ENCODE measurements around the gene EIF3CL. TPM values are rescaled to one million over a fixed set of nuclear protein-coding genes. Genes with fewer than 3 reads are reported as not detected.
"Not testable (repeated sequence)": the region's sequence is repeated elsewhere in the genome, so short reads cannot be mapped to it uniquely, and the experiment has no call there.

Gene EIF3CL, protein sequence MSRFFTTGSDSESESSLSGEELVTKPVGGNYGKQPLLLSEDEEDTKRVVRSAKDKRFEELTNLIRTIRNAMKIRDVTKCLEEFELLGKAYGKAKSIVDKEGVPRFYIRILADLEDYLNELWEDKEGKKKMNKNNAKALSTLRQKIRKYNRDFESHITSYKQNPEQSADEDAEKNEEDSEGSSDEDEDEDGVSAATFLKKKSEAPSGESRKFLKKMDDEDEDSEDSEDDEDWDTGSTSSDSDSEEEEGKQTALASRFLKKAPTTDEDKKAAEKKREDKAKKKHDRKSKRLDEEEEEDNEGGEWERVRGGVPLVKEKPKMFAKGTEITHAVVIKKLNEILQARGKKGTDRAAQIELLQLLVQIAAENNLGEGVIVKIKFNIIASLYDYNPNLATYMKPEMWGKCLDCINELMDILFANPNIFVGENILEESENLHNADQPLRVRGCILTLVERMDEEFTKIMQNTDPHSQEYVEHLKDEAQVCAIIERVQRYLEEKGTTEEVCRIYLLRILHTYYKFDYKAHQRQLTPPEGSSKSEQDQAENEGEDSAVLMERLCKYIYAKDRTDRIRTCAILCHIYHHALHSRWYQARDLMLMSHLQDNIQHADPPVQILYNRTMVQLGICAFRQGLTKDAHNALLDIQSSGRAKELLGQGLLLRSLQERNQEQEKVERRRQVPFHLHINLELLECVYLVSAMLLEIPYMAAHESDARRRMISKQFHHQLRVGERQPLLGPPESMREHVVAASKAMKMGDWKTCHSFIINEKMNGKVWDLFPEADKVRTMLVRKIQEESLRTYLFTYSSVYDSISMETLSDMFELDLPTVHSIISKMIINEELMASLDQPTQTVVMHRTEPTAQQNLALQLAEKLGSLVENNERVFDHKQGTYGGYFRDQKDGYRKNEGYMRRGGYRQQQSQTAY
- total RNA-seq, result 100 to 1,000 TPM in 7 of 8 experiments, 10 to 100 TPM in 1; 64.2 to 235 (median 149) TPM

DNA sequence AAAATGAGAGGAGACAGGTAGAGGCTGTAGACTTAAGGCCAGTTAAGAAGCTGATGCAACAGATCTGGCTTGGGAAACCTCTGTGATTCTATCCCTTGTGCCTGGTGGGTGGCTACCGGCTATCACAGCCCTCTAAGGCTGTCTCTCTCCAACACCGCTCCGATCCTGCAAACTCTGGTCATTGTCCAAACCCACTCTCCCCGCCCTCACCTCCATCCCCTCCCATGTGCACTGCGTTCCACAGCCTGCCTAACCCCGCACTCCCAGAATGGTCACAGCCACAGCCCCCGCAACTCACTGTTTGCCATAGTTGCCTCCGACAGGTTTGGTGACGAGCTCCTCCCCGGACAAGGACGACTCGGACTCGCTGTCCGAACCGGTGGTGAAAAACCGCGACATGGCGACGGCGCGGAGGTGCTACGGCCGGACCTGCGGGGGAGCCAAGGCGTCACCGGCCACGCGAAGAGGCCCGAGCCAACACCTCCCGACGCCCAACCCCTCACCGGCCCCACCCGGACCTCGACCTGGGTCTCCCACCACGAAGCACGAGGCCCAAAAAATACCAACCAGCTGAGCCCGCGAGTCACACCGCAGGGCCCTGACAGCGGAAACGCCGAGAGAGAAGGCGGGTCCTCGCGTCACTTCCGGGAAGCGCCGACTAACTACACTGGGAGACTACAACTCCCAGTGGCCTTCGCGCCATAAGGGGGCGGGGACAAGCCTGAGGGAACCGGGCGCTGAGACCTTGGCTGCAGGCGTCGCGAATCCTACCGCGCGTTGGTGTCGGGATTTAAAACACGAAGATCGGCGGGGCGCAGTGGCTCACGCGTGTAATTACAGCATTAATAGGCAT is at the start of gene EIF3CL:
Gene EIF3CL (minus strand): TSS at position 622 of the 853 bp plus-strand sequence. CDS start 223 bp downstream, at position 399.
- H3K4me3 ChIP-seq; in situ Hi-C loops (cut with MboI; ENCODE audit: low pct_unique_long_range_greater_than_20kb in 2 of 9, low sequenced_read_pairs in 9 of 9, unreplicated experiment in 9 of 9); H3K27ac ChIP-seq; H3K4me1 ChIP-seq (replicated peaks in 1 of 2): not testable (repeated sequence)
- WGBS, 10 experiments, result no CpG with 5 or more reads among the region's 66 CpGs
- peak; percentile 99 to 100 (median 99) for ATAC-seq (replicated peaks in 6 of 8)

DNA sequence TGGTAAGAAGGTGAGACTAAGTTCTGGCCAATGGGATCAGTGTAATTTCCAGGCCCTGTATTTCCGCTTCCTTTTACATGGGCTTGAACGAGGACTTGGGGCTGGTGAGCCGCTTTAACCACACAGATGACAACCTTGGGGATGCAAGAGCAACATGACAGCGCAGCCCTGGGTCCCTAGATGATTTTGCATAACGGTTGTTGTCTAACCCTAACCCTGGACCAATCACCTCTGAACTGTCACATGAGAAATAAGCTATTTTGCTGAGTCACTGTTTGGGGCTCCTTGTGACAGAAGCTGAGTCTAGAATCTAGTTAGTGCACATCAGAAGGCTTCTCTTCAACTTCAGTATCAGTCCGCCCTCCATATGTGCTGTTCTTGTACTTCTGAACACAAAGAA is 43.4 kb upstream of the EIF3CL start:
- H3K4me3 ChIP-seq; in situ Hi-C loops (cut with MboI; ENCODE audit: low pct_unique_long_range_greater_than_20kb in 2 of 9, low sequenced_read_pairs in 9 of 9, unreplicated experiment in 9 of 9); ATAC-seq (replicated peaks in 6 of 8); H3K4me1 ChIP-seq (replicated peaks in 1 of 2); H3K27ac ChIP-seq: not testable (repeated sequence)
- no CpG with 5 or more reads among the region's 6 CpGs for WGBS, 10 experiments

DNA sequence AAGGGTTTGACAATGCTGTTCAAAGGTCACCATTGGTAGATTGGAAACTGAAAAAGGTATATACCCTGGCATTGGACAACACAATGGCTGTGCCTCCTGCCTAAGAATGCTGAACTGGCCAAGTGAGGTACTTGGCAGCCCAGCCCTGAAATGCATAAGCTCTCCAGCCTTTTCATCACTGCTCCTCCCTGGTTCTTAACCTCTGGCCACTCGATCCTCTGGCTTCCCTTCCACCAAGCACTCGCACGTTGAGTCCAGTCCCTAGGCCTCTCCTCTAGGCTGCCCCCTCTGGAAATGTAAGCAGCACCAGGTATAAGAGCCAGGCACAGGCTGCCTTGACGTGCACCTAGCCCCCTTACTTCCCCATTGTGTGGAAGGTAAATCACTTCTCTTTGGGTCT is 42.7 kb upstream of the EIF3CL start:
- H3K27ac ChIP-seq; in situ Hi-C loops (cut with MboI; ENCODE audit: low pct_unique_long_range_greater_than_20kb in 2 of 9, low sequenced_read_pairs in 9 of 9, unreplicated experiment in 9 of 9); H3K4me3 ChIP-seq; H3K4me1 ChIP-seq (replicated peaks in 1 of 2): not testable (repeated sequence)
- WGBS, 10 experiments, result no CpG with 5 or more reads among the region's 4 CpGs
- peak in 2 of 8 experiments; percentile 49 to 65 for ATAC-seq (replicated peaks in 6 of 8)

DNA sequence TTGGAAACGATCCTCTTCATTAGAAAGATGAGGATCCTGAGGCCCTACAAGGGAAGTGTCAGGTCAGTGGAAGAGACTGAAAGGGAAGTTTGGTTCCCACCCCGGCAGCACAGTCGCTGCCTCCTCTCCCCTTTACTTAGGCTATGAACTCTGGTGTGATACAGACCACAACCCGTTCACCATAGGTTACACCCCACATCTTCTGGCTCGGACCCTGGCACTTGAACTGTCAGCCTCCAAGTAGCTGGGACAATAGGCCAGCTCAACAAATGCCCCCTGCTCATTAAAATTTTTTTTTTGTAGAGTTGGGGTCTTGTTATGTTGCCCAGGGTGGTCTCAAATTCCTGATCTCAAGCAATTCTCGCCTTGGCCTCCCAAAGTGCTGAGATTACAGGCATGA is 40.3 kb upstream of the EIF3CL start:
- no CpG with 5 or more reads among the region's 6 CpGs for WGBS, 10 experiments
- not testable (repeated sequence) for ATAC-seq (replicated peaks in 6 of 8)

DNA sequence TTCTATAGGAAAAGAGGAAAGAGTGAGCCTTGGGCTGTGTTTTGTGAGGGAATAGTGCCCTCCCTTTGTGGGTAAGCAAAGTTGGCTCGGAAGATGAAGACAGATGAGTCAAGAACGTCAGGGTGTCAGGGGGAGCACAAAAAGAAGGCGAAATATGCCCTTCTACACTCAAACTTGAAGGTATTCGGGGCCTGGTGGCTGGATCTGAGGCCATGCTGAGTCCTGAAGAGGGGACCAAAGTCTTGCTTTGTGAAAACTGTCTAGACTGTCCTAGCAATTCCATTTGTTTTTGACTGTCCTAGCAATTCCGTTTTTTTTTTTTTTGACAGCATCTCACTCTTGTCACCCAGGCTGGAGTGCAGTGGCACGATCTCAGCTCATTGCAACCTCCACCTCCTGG is 35.3 kb upstream of the EIF3CL start:
- in situ Hi-C loops (cut with MboI; ENCODE audit: low pct_unique_long_range_greater_than_20kb in 2 of 9, low sequenced_read_pairs in 9 of 9, unreplicated experiment in 9 of 9); ATAC-seq (replicated peaks in 6 of 8); H3K4me3 ChIP-seq; H3K27ac ChIP-seq; H3K4me1 ChIP-seq (replicated peaks in 1 of 2): not testable (repeated sequence)
- no CpG with 5 or more reads among the region's 6 CpGs for WGBS, 10 experiments

More for the DNA sequence above, 40.3 kb upstream of the EIF3CL start:
- H3K4me3 ChIP-seq; in situ Hi-C loops (cut with MboI; ENCODE audit: low pct_unique_long_range_greater_than_20kb in 2 of 9, low sequenced_read_pairs in 9 of 9, unreplicated experiment in 9 of 9); H3K4me1 ChIP-seq (replicated peaks in 1 of 2); H3K27ac ChIP-seq: not testable (repeated sequence)

DNA sequence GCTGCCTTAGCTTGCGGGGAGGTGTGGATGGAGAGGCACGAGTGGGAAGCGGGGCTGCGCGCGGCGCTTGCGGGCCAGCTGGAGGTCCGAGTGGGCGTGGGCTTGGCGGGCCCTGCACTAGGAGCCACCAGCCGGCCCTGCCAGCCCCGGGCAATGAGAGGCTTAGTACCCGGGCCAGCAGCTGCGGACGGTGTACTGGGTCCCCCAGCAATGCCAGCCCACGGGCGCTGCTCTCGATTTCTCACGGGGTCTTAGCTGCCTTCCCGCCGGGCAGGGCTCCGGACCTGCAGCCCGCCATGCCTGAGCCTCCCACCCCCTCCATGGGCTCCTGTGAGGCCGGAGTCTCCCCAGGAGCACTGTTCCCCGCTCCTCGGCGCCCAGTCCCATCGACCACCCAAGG is 31.7 kb upstream of the EIF3CL start:
- H3K4me3 ChIP-seq; H3K4me1 ChIP-seq (replicated peaks in 1 of 2); H3K27ac ChIP-seq; in situ Hi-C loops (cut with MboI; ENCODE audit: low pct_unique_long_range_greater_than_20kb in 2 of 9, low sequenced_read_pairs in 9 of 9, unreplicated experiment in 9 of 9); ATAC-seq (replicated peaks in 6 of 8): not testable (repeated sequence)
- no CpG with 5 or more reads among the region's 29 CpGs for WGBS, 10 experiments

DNA sequence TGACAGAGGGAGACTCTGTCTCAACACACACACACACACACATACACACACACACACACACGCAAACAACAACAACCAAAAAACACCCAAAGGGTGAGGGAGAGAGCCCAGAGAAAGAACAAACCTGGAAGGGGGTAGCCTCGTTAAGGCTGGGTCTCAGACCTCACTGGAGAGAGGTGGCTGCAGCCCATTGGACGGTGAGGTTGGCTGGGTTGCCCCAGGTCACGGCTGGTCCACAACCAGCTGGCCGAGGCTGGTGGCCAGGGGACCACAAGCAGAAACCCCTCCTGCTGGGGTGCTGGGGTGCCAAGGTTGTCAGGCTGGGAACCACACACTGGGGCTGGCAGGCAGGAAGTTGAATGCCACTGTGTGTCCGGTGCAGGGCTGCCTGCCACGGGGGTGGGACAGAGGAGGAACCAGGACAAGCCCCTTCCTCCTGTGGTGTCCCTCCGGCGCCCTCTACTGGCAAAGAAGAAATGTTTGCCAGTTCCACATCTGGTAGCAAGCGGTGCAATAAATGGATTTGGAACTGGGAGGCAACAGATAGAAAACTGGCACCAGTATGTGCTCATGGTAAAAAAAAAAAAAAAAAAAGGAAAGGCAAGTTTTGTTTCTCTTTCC is 22.5 kb upstream of the EIF3CL start:
- in situ Hi-C loops (cut with MboI; ENCODE audit: low pct_unique_long_range_greater_than_20kb in 2 of 9, low sequenced_read_pairs in 9 of 9, unreplicated experiment in 9 of 9); H3K4me3 ChIP-seq; H3K4me1 ChIP-seq (replicated peaks in 1 of 2); H3K27ac ChIP-seq: not testable (repeated sequence)
- peak; percentile 94 to 100 (median 98) for ATAC-seq (replicated peaks in 6 of 8)
- no CpG with 5 or more reads among the region's 10 CpGs for WGBS, 10 experiments

DNA sequence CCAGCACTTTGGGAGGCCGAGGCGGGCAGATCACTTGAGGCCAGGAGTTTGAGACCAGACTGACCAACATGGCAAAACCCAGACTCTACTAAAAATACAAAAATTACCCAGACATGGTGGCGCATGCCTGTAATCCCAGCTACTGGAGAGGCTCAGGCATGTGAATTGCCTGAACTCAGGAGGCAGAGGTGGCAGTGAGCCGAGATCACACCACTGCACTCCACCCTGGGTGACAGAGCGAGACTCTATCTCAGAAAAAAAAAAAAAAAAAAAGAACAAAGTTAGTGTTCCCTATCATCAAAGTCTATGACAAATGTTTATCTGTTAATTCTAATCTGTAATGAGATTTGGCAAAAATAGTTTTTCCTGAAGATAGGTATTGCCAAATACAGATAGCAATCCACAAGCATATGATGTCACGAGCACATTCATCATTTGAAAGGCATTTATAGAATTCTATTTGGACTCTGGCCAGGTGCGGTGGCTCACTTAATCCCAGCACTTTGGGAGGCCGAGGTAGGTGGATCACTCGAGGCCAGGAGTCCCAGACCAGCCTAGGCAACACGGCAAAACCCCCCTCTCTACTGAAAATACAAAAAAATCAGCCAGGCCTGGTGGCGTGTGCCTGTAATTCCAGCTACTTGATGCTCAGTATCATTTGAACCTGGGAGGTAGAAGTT is 17.6 kb upstream of the EIF3CL start:
- ATAC-seq (replicated peaks in 6 of 8), result peak in 2 of 8 experiments; percentile 52 to 55
- H3K4me3 ChIP-seq; in situ Hi-C loops (cut with MboI; ENCODE audit: low pct_unique_long_range_greater_than_20kb in 2 of 9, low sequenced_read_pairs in 9 of 9, unreplicated experiment in 9 of 9); H3K27ac ChIP-seq; H3K4me1 ChIP-seq (replicated peaks in 1 of 2): not testable (repeated sequence)
- no CpG with 5 or more reads among the region's 11 CpGs for WGBS, 10 experiments

DNA sequence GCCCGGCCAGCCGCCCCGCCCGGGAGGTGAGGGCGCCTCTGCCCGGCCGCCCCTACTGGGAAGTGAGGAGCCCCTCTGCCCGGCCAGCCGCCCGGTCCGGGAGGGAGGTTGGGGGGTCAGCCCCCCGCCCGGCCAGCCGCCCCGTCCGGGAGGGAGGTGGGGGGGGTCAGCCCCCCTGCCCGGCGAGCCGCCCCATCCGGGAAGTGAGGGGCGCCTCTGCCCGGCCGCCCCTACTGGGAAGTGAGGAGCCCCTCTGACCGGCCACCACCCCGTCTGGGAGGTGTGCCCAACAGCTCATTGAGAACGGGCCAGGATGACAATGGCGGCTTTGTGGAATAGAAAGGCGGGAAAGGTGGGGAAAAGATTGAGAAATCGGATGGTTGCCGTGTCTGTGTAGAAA is 13.4 kb upstream of the EIF3CL start:
- H3K4me1 ChIP-seq (replicated peaks in 1 of 2); H3K4me3 ChIP-seq; ATAC-seq (replicated peaks in 6 of 8); in situ Hi-C loops (cut with MboI; ENCODE audit: low pct_unique_long_range_greater_than_20kb in 2 of 9, low sequenced_read_pairs in 9 of 9, unreplicated experiment in 9 of 9); H3K27ac ChIP-seq: not testable (repeated sequence)
- no CpG with 5 or more reads among the region's 30 CpGs for WGBS, 10 experiments

DNA sequence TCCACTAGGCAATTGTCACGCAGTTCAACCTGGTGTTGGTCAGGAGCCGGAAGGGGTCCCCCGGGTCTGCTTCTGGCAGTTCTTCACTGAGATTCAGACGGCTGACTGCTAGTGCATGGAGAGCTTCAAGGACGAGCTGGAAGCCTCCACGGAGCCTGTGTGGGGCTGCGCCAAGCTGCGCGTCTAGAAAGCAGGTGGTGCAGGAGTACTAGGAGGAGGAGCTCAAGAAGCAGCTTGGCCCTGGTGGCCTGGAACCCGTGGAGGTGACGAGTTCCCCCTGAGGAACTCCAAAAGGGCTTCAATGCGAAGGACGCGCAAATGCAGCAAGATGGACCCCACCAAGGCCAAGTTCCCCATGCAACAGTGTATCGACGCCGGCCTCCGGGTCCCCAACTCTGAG is 10.9 kb upstream of the EIF3CL start:
- WGBS, 10 experiments, result no CpG with 5 or more reads among the region's 18 CpGs
- H3K27ac ChIP-seq; in situ Hi-C loops (cut with MboI; ENCODE audit: low pct_unique_long_range_greater_than_20kb in 2 of 9, low sequenced_read_pairs in 9 of 9, unreplicated experiment in 9 of 9); H3K4me1 ChIP-seq (replicated peaks in 1 of 2); H3K4me3 ChIP-seq; ATAC-seq (replicated peaks in 6 of 8): not testable (repeated sequence)

DNA sequence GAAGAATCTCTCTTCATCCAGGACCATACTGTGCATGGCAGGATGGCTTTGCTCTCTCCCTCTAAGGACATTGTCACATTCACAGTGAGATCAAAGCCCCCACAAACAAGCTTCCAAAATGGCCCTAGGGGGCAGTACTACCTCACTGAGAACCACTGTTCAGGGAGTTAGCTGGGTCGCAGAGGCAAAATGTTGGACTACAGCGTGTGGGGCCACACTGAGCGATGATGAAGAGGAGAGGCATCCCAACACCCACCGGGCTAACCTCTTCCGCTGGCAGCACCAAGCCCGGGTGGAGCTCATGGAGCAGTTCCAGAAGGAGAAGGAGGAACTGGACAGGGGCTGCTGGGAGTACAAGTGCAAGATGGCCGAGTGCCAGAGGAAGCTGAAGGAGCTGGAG is 9.9 kb upstream of the EIF3CL start:
- H3K4me3 ChIP-seq; in situ Hi-C loops (cut with MboI; ENCODE audit: low pct_unique_long_range_greater_than_20kb in 2 of 9, low sequenced_read_pairs in 9 of 9, unreplicated experiment in 9 of 9); H3K27ac ChIP-seq; H3K4me1 ChIP-seq (replicated peaks in 1 of 2); ATAC-seq (replicated peaks in 6 of 8): not testable (repeated sequence)
- WGBS, 10 experiments, result no CpG with 5 or more reads among the region's 7 CpGs

DNA sequence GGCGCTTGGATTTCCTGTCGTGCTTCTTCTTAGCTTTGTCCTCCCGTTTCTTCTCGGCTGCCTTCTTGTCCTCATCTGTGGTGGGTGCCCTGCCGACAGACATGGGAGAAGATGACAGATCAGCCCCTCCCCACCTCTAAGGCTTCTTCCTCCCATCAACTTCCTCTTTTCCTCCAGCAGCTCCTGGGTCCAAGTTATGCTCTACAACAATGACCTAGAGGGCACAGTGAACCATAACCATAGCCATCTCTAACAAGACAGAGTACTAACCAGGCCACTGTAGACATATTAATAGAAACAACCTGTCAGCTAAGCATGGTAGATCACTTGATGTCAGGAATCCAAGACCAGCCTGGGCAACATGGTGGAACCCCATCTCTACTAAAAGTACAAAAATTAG is 11.6 kb downstream of the EIF3CL start:
- H3K4me3 ChIP-seq; H3K4me1 ChIP-seq (replicated peaks in 1 of 2); H3K27ac ChIP-seq; in situ Hi-C loops (cut with MboI; ENCODE audit: low pct_unique_long_range_greater_than_20kb in 2 of 9, low sequenced_read_pairs in 9 of 9, unreplicated experiment in 9 of 9); ATAC-seq (replicated peaks in 6 of 8): not testable (repeated sequence)
- WGBS, 10 experiments, result no CpG with 5 or more reads among the region's 5 CpGs
